Right renal cortex interstitium (tissue), 3 donors: ENCODE data around the gene INAVA. TPM values are rescaled to one million over a fixed set of nuclear protein-coding genes. Genes with fewer than 3 reads are reported as not detected.

Experiments
- DNase-seq, 3 donors: peaks; one replicate each; pipeline ENCODE4 v3.0.0-alpha.2; 2013; ENCODE audit warnings: low read depth in 3 of 3, low spot score in 2 of 3
- polyA plus RNA-seq, 3 donors: library from polyadenylated mRNA; unstranded; fragments of 120-200 nt; gene quantifications; one replicate each; pipeline ENCODE4 v1.2.1, GENCODE V29; 2013; ENCODE audit not compliant: insufficient read length in 3 of 3

Gene INAVA
- polyA plus RNA-seq, 3 donors = 30.5 to 37.8 (median 33.0) TPM

DNA sequence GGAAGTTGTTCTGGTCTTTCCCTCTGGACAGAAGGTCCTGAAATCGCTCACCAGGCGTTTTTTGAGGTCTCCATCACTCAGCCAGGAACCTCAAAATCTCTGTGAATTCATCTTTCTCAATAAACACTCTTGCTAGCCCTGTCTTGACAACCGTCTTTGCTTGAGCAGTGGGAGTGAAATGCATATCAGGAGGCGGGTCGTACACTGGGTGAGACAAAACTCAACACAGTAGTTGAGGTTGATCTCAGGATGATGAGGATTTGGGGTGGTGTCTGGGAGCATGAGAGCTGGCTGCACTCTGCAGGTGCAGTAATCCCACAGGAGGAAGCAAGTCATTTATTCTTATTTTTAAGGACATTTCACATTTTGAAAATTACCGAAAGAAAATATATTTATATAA, 20.0 kb upstream of the INAVA start:
- DNase-seq = no peak

DNA sequence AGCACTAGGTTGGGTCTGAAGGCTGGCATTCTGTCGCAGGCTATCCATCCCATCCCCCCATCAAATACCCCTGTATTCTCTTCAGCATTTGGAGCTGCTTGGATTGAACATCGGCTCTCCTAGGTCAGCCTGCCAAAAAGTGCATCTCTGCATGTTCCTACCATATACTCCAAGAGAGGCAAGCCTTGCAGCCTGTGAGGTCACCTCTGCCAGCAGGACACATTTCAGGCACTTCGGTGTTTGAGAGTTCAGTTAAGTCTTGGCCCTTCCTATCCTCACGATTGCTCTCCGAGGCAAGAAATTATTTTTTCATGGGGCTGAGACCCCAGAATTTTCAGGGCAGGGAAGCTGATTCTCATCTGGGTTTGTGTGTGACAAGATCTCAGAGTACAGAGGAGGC, 19.3 kb upstream of the INAVA start:
- DNase-seq = no peak

DNA sequence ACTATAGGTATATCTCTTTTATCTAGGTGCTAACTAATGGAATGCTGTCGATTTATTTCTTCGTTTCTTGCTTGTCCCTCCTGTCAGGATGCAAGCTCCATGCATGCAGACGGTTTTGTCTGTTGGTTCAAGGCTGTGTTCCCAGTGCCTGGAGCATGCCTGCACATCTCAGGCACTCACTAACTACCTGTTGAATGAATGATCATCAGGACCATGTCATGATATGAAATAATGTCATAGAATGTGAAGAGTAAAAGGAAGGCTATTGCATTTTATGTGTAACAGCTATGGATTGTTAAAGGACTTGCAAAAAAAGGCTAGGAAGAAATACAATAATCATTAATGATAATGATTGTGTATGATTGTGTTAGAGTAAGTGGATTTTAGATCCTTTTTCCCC, 17.7 kb upstream of the INAVA start:
- no peak for DNase-seq

DNA sequence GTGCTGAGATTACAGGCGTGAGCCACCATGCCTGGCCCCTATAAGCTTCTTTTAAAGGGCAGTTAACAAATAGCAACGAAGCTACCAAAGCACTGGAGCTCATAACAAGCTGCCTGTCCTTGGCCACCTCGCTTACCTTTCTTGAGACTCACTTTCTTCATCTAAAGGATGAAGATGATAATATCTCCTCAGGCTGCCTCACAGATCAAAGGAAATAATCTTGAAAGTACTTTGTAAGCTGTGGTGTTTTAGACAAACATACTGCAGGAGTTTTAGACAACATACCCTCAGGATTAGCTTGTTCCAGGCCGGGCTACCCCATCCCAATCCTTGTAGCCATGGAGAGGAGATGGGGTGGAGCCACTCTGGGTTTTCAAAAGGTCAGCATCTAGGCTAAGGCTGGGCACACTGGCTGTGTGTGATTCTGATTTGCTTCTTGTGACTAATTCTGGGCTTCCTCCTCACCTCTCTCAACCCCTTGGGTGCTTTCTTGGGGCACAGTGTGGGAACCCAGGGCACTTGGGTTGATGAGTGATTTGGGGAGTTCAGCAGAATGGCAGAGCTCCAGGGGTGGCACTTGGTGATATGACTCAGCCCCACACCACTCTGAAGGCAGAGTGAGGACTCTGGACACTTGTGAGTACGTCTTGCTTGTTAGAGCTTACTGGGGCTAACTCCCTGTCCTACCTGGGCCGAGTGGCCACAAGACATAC, 16.7 kb upstream of the INAVA start:
- no peak for DNase-seq

DNA sequence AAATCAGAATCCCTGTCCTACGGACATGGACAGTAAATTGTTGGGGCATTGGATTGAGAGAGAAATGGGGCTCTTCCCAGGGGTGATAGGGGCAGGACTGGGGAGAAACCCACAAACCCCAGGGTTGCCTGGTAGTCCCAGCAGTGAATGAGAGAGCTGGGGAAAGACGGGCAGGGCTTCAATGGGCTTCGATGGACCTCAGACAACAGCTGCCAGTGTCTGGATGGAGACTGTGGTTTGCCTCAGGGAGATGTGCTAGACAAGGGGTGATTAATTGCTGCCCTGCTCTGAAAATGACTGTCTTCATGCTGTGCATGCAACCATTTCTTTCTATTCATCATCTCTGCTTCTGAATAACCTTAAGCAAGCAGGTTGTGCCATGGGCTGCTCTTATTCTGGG, 14.5 kb upstream of the INAVA start:
- no peak for DNase-seq

DNA sequence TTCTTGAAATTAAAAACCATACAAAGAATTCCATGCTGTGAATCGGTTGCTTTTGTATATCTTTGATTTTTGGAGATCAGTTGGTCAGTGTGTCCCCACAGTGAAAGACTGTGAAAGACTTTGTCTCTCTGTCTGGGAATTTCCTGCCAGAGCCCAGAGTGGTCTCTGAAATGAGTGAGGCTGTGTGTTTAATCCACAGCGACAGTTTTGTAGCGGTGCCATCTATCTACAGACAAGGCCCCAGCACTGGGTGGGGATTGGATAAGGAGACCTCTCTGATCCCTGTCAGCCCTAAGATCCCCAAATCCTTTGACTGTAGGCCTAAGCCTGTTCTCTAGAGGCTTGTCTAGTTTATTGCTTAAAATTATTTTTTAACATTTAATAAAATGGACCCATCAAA, 11.6 kb upstream of the INAVA start:
- DNase-seq = no peak

DNA sequence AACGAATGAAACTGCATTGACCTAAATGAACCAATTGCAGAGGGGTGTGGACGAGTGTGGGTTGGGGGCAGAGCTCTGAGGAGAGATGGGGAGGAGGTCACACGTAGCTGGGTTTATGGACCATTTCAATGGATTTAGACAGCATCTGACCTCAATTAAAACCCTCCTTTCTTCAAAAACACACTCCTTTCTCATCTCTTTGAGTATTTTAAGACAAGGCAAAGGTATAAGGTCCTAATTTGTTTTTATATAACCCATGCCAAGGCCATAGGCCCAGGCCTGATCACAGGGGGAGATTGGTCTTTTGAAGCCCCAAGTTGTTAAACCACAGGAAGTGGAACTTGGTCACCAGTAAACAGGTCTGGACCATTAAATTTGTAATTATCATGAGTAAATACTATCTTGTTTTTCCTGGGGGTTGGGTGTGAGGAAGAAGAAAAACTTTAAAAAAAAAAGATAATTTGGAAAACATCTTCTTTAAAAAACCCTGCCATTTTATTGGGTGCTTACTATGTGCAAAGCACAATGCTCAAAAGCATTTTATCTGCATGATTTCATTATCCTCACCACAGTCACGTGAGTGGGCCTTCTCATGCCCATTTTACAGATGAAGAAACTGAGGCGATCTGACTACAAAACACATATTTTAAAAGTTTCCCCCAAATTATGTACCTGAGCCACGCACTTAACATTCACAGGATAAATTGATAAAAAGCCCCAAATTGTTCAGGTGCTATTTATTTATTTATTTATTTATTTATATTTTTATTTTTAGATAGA, 8.9 kb upstream of the INAVA start:
- no peak for DNase-seq

DNA sequence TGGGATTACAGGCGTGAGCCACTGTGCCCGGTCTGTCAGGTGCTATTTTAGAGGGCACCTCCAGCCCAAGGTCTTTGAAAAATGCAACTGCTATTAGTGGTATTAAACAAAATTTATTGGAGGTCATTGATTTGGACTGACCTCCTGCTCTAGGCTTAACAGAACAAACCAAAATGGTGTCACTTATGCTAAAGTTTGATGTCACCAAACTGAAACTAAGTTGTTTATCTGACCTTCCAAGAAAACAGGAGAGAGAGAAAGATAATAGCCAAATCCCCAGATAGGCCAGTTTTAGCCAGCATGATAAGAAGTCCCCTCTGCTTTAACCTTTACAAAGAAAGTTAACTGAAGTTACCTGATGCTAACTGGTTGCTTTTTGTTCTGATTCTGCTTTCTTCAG, 8.1 kb upstream of the INAVA start:
- no peak for DNase-seq

DNA sequence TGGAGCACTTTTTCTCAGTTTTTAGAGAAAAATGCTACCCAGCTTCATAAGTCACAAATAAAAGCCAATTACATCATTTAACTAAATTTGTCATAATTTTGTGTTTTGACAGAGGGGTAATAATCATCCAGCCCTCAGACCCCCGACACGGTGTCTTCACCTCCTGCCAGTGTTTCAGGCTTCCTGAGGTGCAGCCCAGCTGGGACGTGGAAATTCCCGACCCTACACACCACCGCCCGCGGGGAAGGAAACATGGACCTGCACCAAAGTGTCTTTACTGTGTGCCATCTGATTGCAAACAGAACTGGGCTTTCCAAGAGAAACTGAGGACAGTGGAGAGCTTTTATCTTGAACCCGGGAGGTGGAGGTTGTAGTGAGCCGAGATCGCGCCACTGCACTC, 7.7 kb upstream of the INAVA start:
- DNase-seq = no peak

DNA sequence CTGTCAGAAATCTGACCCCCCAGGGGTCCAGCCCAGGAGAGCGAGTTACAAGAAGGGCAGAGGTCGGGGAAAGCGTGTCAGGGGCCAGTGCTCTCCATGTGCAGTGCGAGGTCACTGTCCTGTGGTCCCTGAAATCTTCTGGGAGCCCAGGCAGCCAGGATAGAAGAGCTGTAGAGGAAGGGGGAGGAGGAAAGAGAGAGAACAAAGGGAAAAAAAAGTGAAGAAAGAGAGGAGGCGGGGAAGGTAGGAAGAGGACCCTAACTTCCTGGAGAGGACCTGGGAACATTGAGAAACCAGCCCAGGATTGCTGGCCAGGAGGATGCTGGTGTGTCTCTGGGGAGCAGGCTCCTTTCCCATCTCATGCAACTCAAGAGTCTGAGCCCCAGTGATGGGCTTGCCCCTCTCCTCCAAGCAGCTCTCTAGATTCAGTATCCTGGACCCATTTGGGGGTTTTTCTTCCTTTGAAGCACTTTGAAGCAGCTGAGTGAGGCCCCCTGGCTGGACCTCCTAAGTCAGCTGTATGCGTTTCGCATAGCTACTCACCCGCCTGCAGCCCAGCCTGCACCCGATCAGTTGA, 6.8 kb upstream of the INAVA start:
- no peak for DNase-seq

DNA sequence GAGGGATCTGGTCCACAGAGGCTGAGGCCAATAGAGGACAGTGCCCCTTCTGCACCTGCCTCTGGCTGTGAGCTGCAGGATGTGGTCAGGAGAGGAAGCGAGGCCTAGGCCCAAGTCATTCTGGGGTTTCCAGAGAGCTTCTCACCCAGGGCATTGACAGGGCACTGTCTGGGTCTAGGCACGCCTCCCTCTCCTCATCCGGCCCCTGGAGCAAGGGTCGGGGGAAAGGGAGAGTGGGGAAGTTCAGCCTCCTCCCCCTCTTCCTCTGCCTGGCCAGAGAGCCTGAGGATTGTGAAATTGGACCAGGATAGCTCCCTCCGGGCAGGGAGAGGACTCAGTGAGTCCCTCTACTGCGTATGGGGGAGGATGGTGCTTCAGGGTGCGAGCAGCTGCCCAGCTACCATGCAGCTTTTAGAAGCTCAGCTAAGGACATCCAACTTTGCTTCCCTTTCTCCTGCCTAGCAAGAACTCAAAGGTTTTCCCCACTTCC, 6.3 kb upstream of the INAVA start:
- DNase-seq = no peak

DNA sequence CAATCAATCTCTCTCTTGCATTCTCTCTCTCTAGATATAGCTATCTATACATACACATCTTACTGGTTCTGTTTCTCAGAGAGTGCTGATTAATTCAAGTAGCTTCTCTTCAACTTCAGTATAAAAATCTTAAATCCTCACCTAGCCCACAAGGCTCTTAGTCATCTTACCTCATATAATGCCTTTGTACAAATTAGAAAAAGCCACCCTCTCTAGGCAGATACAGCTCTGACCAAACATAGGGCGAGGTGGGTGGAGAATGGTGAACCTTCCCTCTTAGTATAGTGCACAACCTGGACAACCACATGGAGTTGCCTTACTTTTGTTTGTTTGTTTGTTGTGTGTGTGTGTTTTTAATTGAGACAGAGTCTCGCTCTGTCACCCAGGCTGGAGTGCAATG, 5.1 kb upstream of the INAVA start:
- no peak for DNase-seq

DNA sequence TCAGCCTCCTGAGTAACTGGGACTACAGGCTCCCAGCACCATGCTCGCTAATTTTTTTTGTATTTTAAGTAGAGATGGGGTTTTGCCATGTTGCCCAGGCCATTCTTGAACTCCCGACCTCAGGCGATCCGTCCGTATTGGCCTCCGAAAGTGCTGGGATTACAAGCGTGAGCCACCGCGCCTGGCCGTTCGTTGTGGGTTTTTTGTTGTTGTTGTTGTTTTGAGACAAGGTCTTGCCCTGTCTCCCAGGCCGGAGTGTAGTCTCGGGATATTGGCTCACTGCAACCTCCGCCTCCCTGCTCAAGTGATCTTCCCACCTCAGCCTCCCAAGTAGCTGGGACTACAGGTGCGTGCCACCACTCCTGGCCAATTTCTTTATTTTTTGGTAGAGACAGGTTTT, 4.7 kb upstream of the INAVA start:
- DNase-seq = no peak

DNA sequence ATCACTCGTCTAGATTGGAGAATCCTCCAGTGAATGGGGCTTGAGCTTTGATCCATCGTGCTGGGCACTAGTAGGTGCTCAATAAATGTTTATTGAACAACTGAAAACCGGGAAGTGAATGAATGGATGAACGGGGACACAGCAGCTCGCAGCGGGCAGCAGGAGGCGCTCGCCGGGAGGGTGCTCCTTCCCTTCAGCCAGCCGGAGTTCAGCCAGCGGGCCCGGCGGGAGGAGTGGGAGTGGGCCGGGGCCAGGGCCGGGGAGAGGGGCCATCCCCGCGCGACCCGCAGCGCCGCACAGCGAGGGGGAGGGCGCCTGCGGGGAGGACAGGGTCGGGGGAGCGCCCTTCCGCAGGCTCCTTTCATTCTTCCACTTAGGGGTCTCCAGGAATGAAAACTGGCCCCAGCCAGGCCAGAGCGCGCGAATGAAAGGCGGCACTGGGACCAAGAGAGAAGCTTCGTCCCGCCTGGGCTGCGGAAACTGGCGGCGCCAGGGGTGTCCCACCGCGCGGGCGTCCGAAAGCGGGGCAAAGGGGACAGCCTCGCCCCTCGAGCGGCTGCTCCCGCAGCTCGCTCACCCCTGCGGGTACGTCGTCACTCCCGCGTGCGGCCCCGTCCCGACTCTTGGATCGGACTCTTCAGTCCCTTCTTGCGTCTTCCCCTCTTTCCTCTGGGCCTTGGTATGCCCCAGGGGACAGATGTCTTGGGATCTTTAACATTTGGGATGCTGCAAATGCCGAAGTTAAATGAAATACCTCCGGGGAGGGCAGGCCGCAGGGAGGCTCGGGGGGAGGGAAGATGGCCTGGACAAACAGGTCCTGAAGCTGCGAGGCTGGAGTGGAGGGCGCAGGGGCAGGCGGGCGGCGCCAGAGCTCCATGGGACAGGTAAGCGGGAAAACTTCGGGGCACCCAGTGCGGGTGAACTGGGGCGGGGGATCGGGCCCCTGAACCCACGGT, 3.6 kb upstream of the INAVA start:
- DNase-seq = no peak

DNA sequence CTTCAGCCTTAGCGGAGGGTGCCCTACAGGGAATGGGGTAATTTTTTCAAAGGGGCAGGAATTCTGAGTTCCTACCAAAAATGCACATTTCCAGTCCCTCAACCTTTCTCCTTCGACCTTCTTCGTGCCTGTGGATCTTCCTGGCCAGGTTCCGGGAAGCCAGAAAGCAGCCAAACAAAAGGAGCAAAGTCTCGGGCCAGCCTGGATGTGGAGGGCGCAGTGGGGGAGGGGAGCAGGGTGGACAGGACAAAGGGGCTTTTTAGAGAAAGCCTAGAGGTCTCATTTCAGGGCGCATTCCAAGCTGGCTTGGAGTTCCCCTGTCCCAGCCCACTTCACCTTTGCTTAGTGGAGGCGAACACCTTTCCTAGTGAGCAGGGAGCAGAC, 2.9 kb upstream of the INAVA start:
- no peak for DNase-seq

DNA sequence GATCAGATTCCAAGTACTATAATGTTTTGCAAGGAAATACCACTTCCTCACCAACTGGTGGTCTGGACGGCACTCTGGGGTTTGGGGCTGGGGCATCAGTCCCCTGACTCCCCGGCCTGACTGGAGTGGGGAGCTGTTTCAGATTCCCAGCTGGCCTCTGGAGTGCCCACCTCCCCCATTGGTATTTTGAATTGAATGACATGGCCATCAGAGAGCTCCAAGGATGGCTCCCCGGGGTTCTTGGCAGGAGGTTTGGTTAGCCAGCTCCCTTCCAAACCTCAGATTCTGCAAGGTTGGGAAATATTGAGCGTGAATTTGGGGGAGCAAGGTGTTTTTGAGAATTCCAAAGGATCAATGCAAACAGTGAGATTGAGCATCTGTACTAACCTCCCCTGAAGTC, 2.2 kb upstream of the INAVA start:
- DNase-seq = no peak

DNA sequence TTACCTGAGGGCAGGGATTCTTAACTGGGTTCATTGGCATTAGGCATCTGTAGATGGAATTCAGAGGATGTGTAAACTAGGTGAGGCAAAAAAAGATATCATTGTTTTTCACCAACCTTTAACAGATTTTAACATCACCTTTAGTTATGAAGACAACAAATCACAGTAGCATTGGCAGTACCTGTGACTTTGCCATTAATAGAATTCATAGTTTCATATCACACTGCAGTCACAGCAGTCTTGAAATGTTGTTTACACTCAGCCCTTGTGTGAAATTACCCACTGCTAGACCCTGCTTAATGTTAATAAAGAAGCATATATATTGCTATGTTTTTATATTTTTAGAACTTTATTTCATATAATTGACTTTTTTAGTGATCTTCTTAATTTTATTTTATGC, 1.7 kb upstream of the INAVA start:
- no peak for DNase-seq

DNA sequence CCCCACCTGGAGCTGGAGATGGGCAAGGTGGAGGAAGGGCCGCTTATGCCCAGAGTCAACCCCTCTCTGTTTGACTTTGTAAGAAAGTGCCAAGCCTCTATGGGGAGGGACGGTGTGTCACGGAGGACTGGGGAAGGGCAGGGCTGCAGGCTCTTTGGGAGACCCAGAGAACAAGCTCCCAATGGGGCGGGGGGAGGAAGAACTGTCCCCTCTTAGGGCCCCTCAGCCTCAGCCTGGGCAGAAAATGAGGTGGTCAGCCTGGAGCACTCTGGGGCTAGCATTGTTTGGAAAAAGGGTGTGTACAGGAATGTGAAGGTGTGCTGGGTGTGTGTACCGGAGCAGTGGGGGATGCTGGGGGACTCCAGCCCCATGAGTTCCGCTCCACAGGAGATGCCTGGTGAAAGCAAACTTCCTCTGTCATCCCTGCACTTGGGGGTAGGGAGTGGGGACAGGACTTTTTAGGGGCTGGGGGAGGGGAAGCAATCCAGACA, 1.2 kb upstream of the INAVA start:
- DNase-seq = no peak

DNA sequence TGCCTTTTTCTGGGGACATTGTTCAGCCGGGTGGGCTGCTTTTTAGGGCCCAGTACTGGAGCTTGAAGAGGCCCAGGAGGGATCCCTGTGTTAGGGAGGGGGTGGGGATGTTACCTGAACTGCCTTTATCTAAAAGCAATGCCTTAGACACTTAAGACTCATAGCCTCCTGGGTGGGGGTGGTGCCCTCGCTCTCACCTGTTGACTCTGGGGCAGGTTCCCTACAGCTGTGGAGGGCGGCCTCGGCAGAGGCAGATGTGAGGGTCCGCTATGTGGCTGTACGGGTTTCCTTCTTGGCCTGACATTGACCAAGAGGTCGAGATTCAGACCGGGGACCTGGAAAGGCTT, 716 bp downstream of the INAVA start:
- DNase-seq = no peak

DNA sequence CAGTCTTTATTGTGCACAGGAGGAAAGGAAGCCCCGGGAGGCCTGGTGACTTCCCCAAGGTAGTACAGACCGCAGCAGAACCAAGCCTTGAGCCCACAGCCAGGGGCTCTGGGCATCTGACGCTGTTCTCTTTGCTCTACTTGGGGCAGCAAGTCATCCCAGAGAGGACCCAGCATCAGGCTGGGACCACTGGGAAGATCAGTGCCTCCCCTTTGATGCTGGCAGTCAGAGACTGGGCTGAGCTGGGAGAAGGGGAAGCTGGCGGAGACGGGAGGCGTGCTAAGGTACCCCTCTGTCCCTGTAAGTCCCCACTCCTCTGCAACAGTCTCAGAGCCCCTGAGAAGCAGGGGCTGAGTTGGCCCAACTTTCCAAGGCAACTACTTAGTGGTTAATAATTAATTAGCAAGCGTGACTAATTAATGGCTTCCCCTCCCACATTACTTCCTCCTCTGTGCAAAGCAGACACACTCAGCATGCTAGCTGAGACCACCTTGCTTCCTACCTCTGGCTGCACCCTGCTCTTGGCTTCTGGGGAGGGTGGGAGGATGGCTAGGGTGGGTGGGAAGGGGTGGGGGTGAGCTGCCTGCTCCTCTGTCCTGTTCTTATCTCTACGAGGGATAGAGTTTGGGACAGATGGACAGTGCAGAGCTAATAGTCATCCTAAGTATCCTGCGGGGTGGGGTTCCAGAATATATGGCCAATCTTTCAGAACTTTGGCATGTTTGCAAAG, 1.3 kb downstream of the INAVA start:
- no peak for DNase-seq
